GM12872 (cell line): ENCODE results near the gene GALNT11.

Experiments used
- TF ChIP-seq, protein P1 (sequence below): IDR thresholded peaks from 3 replicates; pipeline ENCODE4 v1.5.1; 2011; ENCODE audit warnings: low read depth, mild to moderate bottlenecking, low read length, moderate library complexity; ENCODE audit not compliant: insufficient read depth

GALNT11 gene

DNA sequence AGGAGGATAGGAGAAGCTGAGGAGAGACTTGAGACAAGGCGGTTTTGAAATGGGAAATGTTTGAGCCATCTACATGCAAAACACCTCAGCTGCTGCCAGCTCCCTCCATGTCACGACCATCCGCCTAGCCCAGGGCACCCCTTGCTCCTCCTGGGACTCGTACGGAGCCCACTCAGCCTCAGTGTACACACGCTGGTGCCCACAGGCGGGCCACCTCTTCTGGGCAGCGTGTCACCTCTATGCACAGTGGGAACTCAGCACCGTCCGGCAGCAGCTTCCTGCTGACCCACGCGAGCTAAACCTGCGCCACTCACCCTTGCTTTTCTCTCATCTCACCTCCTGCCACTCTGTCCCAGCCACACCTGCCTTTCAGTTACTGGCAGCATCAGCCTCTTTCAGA is 108.3 kb downstream of the GALNT11 start:
- TF ChIP-seq, protein P1, sequence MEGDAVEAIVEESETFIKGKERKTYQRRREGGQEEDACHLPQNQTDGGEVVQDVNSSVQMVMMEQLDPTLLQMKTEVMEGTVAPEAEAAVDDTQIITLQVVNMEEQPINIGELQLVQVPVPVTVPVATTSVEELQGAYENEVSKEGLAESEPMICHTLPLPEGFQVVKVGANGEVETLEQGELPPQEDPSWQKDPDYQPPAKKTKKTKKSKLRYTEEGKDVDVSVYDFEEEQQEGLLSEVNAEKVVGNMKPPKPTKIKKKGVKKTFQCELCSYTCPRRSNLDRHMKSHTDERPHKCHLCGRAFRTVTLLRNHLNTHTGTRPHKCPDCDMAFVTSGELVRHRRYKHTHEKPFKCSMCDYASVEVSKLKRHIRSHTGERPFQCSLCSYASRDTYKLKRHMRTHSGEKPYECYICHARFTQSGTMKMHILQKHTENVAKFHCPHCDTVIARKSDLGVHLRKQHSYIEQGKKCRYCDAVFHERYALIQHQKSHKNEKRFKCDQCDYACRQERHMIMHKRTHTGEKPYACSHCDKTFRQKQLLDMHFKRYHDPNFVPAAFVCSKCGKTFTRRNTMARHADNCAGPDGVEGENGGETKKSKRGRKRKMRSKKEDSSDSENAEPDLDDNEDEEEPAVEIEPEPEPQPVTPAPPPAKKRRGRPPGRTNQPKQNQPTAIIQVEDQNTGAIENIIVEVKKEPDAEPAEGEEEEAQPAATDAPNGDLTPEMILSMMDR = no peak

DNA sequence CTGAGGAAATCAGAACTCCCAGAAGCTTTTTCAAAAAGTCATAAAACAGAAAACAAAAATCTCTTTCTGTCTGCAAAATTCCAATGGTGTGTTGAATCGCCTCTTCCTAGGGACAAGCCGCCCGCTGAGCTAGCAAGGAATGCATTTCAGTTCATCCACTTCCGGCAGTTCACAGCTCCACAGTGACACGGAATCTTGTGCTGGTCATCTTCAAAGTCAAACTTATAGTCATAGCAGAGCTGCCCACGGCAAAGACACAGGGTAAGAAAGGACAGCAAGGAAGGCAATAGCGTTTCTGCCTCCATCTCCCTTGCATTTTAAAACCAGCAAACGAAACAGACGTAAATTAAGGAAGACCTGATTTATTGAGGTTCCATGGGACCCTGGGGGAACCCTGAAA is 111.2 kb downstream of the GALNT11 start:
- TF ChIP-seq, protein P1 = no peak

DNA sequence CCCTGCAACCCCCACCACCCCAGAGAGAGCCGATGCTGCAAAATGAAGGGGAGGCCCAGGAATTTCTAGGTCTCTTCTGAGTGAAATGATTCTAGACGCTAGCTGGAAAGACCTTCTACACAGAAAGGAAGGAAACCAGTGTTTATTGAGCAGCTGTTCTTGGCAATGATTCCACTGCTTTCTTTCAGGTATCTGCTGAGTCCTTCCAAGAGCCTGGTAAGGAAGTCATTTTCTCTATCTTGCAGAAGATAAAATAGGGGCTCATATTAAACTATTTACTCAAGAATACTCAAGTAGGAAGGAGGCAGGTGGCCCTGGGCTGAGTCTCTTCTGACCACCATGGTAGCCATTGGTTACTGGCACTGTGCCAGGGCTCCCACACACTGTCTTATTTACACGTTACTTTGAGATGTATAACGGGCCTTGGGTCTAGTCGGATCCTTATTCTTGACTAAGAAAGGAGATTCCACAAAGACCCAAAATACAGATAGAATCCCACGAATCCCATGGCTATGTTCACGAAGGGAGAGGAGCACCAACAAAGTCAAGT is 112.1 kb downstream of the GALNT11 start:
- TF ChIP-seq, protein P1 = no peak

DNA sequence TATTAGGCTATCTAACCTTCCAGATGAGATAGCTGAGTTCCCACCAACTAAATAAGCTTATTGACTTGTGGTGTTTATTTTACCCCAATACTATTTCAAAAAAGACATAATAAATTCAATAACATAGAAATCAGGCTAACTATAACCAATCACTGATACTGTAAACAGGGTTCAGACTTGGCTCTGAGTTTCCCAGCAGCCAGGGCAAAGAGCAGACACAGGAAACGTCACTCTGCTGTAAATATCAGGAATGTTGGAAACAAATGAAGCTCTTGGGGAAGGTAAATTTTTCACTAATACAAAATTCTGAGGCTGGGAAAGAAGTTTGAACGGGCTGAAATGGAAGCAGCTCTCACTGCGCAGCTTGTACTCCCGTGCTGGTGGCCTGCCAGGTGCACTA is 114.6 kb downstream of the GALNT11 start:
- TF ChIP-seq, protein P1 = no peak

DNA sequence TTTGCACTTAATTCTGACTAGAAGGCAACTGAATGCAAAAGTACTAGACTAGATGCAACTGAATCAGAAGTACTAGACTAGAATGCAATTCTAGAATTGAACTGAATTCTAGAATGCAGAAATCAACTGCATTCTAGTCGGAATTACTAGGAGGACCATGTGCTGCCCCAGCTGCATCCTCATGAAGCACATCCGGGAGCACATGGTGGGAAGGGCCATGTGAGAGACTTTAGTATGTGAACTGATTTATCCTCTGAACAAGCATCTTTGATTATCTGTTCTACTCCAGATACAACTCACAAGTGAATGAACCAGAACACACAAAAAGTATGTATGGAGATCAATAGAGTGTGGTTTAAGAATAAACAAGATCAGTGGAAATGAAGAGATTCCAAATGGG is 115.1 kb downstream of the GALNT11 start:
- TF ChIP-seq, protein P1 = no peak

DNA sequence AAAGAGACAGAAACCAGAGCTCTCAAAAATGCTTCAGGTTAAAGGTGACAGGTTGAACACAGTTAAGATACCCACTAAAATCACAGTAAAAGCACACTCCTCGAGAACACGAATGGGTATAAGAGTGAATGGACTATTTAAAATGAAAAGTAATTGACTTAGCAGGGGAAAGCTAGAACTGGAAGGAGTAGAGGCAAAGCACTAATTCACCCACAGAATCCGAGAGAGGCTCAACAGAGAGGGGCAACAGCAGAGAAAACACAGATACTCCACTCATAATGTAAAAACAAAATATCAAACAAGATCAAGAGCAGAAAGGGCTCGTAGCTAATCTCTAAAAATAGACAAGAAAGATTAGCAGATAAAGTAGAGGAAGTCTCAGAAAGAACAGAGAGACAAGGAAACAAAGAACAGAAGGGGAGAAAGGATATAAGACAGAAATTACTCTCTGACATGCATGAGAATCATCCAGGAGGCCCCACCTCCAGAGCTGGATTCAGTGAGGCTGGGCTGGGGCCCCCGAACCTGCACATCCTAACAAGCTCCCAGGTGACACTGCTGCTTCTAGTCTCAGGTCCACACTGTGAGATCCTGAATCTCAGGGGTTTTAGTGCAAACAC is 117.6 kb downstream of the GALNT11 start:
- TF ChIP-seq, protein P1 = no peak

DNA sequence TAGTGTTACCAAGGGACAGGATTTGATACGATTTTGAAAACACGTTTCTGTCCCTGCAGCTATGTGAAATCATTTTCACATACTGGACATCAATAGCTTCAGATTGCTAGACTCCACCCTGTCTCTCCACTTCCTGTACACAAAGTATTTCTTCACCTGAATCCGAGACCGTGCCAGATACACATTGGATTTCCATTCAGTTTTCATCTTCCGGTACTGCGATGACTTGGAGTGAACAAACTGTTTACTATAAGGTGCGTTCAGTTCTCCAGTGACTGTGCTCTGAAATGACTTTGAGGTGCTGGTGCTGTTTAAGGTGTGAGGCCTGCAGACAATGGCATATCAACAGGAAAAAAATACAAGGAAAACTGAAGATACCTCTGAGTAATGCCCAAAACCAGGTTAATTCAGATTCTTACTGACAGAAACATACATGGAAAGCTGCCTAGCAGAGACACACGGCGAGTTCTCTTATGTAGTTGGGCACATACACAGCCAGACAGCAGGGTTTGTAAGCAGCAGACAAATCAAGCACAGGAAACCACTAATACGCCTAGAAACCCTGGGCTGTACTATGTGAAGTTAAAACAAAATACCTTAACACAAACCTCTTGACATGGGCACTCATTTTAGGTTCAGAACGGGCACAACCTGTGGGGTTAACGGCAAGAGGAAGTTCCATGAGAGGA is 119.2 kb downstream of the GALNT11 start:
- TF ChIP-seq, protein P1 = no peak
